DND-41 (cell line): ENCODE measurements around the gene MGAT4C.

Experiments
- ATAC-seq: fragments of 200-7000 bp; cut with Tn5 transposase; 3 replicates; pipeline ENCODE4 v1.9.1; 2021; ENCODE audit warnings: low read depth; ENCODE audit not compliant: insufficient read depth
- DNase-seq: peaks from one replicate; pipeline ENCODE4 v3.0.0-alpha.2; 2020
- H2AFZ ChIP-seq: 2 replicates; pipeline ENCODE4 v1.6.0; 2012; ENCODE audit warnings: low read depth, low read length
- H3K27ac ChIP-seq: 2 replicates; pipeline ENCODE4 v1.5.1; 2012; ENCODE audit warnings: low read length, inconsistent platforms
- H3K27me3 ChIP-seq: fragments of 200-600 bp; sonication (generic); 2 replicates; pipeline ENCODE4 v1.6.0; 2012; ENCODE audit warnings: low read length, mild to moderate bottlenecking, inconsistent platforms; ENCODE audit not compliant: insufficient read depth, poor library complexity
- H3K36me3 ChIP-seq: 2 replicates; pipeline ENCODE4 v1.5.1; 2012; ENCODE audit warnings: low read length, inconsistent platforms; ENCODE audit not compliant: insufficient read depth
- H3K4me1 ChIP-seq: 2 replicates; pipeline ENCODE4 v1.5.1; 2012; ENCODE audit warnings: mild to moderate bottlenecking, low read length; ENCODE audit not compliant: insufficient read depth
- H3K4me2 ChIP-seq: 2 replicates; pipeline ENCODE4 v1.6.0; 2012; ENCODE audit warnings: mild to moderate bottlenecking, moderate library complexity, low read length, inconsistent platforms; ENCODE audit not compliant: insufficient read depth
- H3K4me3 ChIP-seq, 2 experiments: fragments of 200-600 bp in 1 of 2; shearing (Covaris generic) in 1 of 2; 2 replicates each; pipeline ENCODE4 v1.5.1; 2012 to 2016; ENCODE audit warnings: inconsistent platforms in 2 of 2, low read length in 2 of 2, mild to moderate bottlenecking in 2 of 2, low read depth in 1 of 2, moderate library complexity in 1 of 2
- H3K79me2 ChIP-seq: 2 replicates; pipeline ENCODE4 v1.6.0; 2012; ENCODE audit warnings: low read length, inconsistent platforms; ENCODE audit not compliant: insufficient read depth
- H3K9ac ChIP-seq: 2 replicates; pipeline ENCODE4 v1.6.0; 2012; ENCODE audit warnings: low read depth, mild to moderate bottlenecking, inconsistent platforms, low read length, moderate library complexity
- H3K9me3 ChIP-seq: 2 replicates; pipeline ENCODE4 v1.5.1; 2012; ENCODE audit warnings: low read length, moderate library complexity, mild to moderate bottlenecking, inconsistent platforms; ENCODE audit not compliant: insufficient read depth, severe bottlenecking
- H4K20me1 ChIP-seq: 2 replicates; pipeline ENCODE4 v1.6.0; 2012; ENCODE audit warnings: low read length; ENCODE audit not compliant: insufficient read depth
- CTCF ChIP-seq: IDR thresholded peaks from 2 replicates; pipeline ENCODE4 v1.5.1; 2012; ENCODE audit warnings: borderline replicate concordance, low read length, moderate library complexity, mild to moderate bottlenecking; ENCODE audit not compliant: poor library complexity, severe bottlenecking; ENCODE audit errors: extremely low read depth
- EZH2 ChIP-seq: IDR thresholded peaks from 3 replicates; pipeline ENCODE4 v1.6.1; 2012; ENCODE audit warnings: borderline replicate concordance, low read depth, mild to moderate bottlenecking, moderate library complexity, low read length, inconsistent platforms; ENCODE audit not compliant: severe bottlenecking

The MGAT4C gene

DNA sequence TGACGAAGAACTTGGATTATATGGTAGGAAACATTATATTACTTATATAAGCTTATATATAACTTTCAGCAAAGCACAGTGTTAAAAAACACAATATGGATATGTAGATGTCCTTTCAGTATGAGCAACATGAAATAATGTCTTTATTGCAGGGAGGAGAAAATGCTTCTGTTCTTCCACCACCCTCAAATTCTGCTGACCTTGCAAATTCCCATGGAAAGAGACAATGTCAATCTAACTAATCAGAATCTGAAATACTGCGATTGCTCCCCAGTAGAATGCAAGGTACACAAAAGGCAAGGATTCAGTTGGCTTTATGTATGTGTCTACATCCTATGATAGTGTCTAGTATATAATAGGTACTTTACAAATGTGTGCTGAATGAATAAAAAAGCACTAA, 26.4 kb downstream of the MGAT4C start:
- Histone ChIP-seq H3K27me3 (no peaks in the 10 kb centered on the region), H3K9me3 (no peaks in the 10 kb centered on the region), H3K9ac (no peak overlapping the region), H3K36me3 (no peaks in the 10 kb centered on the region), H2AFZ (no peak overlapping the region), H3K4me3 (no peak overlapping the region), H3K79me2 (no peaks in the 10 kb centered on the region), H3K4me2 (no peak overlapping the region), H3K4me1 (no peaks in the 10 kb centered on the region), H4K20me1 (no peaks in the 10 kb centered on the region), H3K27ac (no peak overlapping the region)
- TF ChIP-seq CTCF: no peak
- no peak for TF ChIP-seq EZH2
- no peak for DNase-seq
- no peak for ATAC-seq

GRCh38 chr12:86228656-86229055, 27.5 kb downstream of the MGAT4C start:
- H3K4me2 ChIP-seq: no peak overlapping the region
- no peaks in the 10 kb centered on the region for H3K4me1 ChIP-seq
- no peak for ATAC-seq
- no peaks in the 10 kb centered on the region for H3K27me3 ChIP-seq
- no peaks in the 10 kb centered on the region for H4K20me1 ChIP-seq
- no peaks in the 10 kb centered on the region for H3K79me2 ChIP-seq
- TF ChIP-seq CTCF (no peak), EZH2 (no peak)
- no peak for DNase-seq
- H2AFZ ChIP-seq: no peak overlapping the region
- peaks cover 3% of the 10 kb centered on the region for H3K9me3 ChIP-seq
- H3K36me3 ChIP-seq: no peaks in the 10 kb centered on the region
- no peak overlapping the region for H3K27ac ChIP-seq
- H3K9ac ChIP-seq: no peak overlapping the region
- no peak overlapping the region for H3K4me3 ChIP-seq

GRCh38 chr12:86226481-86226880, 29.7 kb downstream of the MGAT4C start:
- Histone ChIP-seq H3K79me2 (no peaks in the 10 kb centered on the region), H2AFZ (no peak overlapping the region), H3K4me1 (no peaks in the 10 kb centered on the region), H4K20me1 (no peaks in the 10 kb centered on the region), H3K27ac (no peak overlapping the region), H3K36me3 (no peaks in the 10 kb centered on the region), H3K9me3 (peaks cover 4% of the 10 kb centered on the region), H3K9ac (no peak overlapping the region), H3K4me3 (no peak overlapping the region), H3K27me3 (no peaks in the 10 kb centered on the region), H3K4me2 (no peak overlapping the region)
- TF ChIP-seq CTCF (no peak), EZH2 (no peak)
- ATAC-seq (no peak), DNase-seq (no peak)

GRCh38 chr12:86216591-86216990, 39.6 kb downstream of the MGAT4C start:
- no peaks in the 10 kb centered on the region for H3K79me2 ChIP-seq
- H3K27ac ChIP-seq: no peak overlapping the region
- ATAC-seq: no peak
- H3K9ac ChIP-seq: no peak overlapping the region
- no peaks in the 10 kb centered on the region for H3K36me3 ChIP-seq
- DNase-seq: no peak
- TF ChIP-seq CTCF (no peak), EZH2 (no peak)
- no peaks in the 10 kb centered on the region for H4K20me1 ChIP-seq
- no peaks in the 10 kb centered on the region for H3K4me1 ChIP-seq
- H3K9me3 ChIP-seq: no peaks in the 10 kb centered on the region
- no peak overlapping the region for H3K4me2 ChIP-seq
- no peak overlapping the region for H3K4me3 ChIP-seq
- no peaks in the 10 kb centered on the region for H3K27me3 ChIP-seq
- H2AFZ ChIP-seq: no peak overlapping the region
